Gastrocnemius medialis (tissue), 4 donors: Measurements from ENCODE around the gene DCD. TPM values are rescaled to one million over a fixed set of nuclear protein-coding genes. Genes with fewer than 3 reads are reported as not detected.

ENCODE experiments used
- ATAC-seq, 2 donors: fragments of 150-250 bp; one replicate each; pipeline ENCODE4 v1.9.1; 2016
- DNase-seq, 2 donors: peaks; one replicate each; pipeline ENCODE4 v3.0.0-alpha.2; 2019
- H3K27ac ChIP-seq, 4 donors: fragments of 200-600 bp; sonication (generic); 1 replicate in 1 of 4; 2 replicates in 3 of 4; pipeline ENCODE4 v1.5.1; 2016 to 2018; ENCODE audit warnings: mild to moderate bottlenecking in 2 of 4, moderate library complexity in 1 of 4
- H3K27me3 ChIP-seq, 3 donors: fragments of 200-600 bp; sonication (generic) in 2 of 3; 1 replicate in 1 of 3; 2 replicates in 2 of 3; pipeline versions ENCODE4 v1.5.1 to v1.6.0; 2016 to 2019; ENCODE audit warnings: mild to moderate bottlenecking in 1 of 3, moderate library complexity in 1 of 3
- H3K36me3 ChIP-seq, 2 donors: fragments of 200-600 bp; sonication (generic) in 1 of 2; one replicate each; pipeline ENCODE4 v1.5.1; 2017 to 2018
- H3K4me1 ChIP-seq, 2 donors: fragments of 200-600 bp; sonication (generic) in 1 of 2; one replicate each; pipeline ENCODE4 v1.5.1; 2016 to 2017; ENCODE audit warnings: mild to moderate bottlenecking in 2 of 2
- H3K4me3 ChIP-seq, 4 donors: fragments of 200-600 bp; sonication (generic) in 3 of 4; 1 replicate in 1 of 4; 2 replicates in 3 of 4; pipeline ENCODE4 v1.5.1; 2016 to 2019; ENCODE audit warnings: mild to moderate bottlenecking in 2 of 4
- H3K9me3 ChIP-seq, 3 donors: fragments of 200-600 bp; sonication (generic) in 2 of 3; 1 replicate in 1 of 3; 2 replicates in 2 of 3; pipeline ENCODE4 v1.5.1; 2016 to 2019
- CTCF ChIP-seq, 5 experiments: fragments of 450-650 bp in 3 of 5; fragments of 200-600 bp in 2 of 5; sonication (generic) in 2 of 5; IDR thresholded peaks in 4 of 5; conservative IDR thresholded peaks in 1 of 5; 1 replicate in 4 of 5; 2 replicates in 1 of 5; pipeline ENCODE4 v1.5.1; 2016 to 2019; ENCODE audit warnings: antibody characterized with exemption in 5 of 5, mild to moderate bottlenecking in 3 of 5, moderate library complexity in 3 of 5
- POLR2A ChIP-seq, 2 donors: fragments of 450-650 bp; IDR thresholded peaks; one replicate each; pipeline ENCODE4 v1.6.1; 2017; ENCODE audit warnings: antibody characterized with exemption in 2 of 2, mild to moderate bottlenecking in 2 of 2, moderate library complexity in 2 of 2
- in situ Hi-C, 4 donors: fragments of 200-750 bp; cut with MboI; loops; one replicate each; pipeline versions ENCODE4 v1.15.0 to v1.8.0; 2017; ENCODE audit warnings: low sequenced_read_pairs in 4 of 4
- intact Hi-C: fragments of 100-400 bp; cut with DNase I; formaldehyde crosslinking; loops from one replicate; pipeline ENCODE4 v1.15.1; 2023; ENCODE audit warnings: low total_unique reads
- total RNA-seq, 4 donors: library from RNA; depleted of rRNA; stranded (reverse); fragments of >200 nt; gene quantifications; one replicate each; pipeline versions ENCODE4 v1.1.0 to v1.2.3, GENCODE V29; 2016

Gene DCD
- total RNA-seq, 4 donors from 2014 or later = not detected

- DNase-seq (no peak), ATAC-seq (no peak)
- Histone ChIP-seq H3K4me3 (no peak overlapping the region), H3K36me3 (no peaks in the 10 kb centered on the region), H3K27me3 (no peaks in the 10 kb centered on the region), H3K9me3 (no peaks in the 10 kb centered on the region), H3K27ac (no peak overlapping the region), H3K4me1 (peaks cover 0 to 5% of the 10 kb centered on the region in 2 donors)
- intact Hi-C loops (no loop called here), in situ Hi-C loops (no loop called here)
- no peak for TF ChIP-seq POLR2A (IDR thresholded peaks at IDR 0.05)
- no peak for TF ChIP-seq CTCF (IDR thresholded peaks at IDR 0.05 in 4 of 5, conservative IDR thresholded peaks at IDR 0.05 in 1 of 5)
Observed at GRCh38 chr12:54608769-54609168, 39.4 kb downstream of the DCD start.

GRCh38 chr12:54608156-54608555 lies 40.0 kb downstream of the DCD start:
- no peak for ATAC-seq
- intact Hi-C loops = no loop called here
- TF ChIP-seq POLR2A (IDR thresholded peaks at IDR 0.05) (no peak), CTCF (IDR thresholded peaks at IDR 0.05 in 4 of 5, conservative IDR thresholded peaks at IDR 0.05 in 1 of 5) (no peak)

GRCh38 chr12:54606556-54606955 lies 41.6 kb downstream of the DCD start:
- Histone ChIP-seq H3K9me3 (no peaks in the 10 kb centered on the region), H3K4me3 (no peak overlapping the region), H3K27ac (no peak overlapping the region), H3K27me3 (no peaks in the 10 kb centered on the region), H3K36me3 (no peaks in the 10 kb centered on the region), H3K4me1 (no peaks in the 10 kb centered on the region)
- in situ Hi-C loops (no loop called here), intact Hi-C loops (no loop called here)
- DNase-seq (no peak), ATAC-seq (no peak)
- no peak for TF ChIP-seq CTCF (IDR thresholded peaks at IDR 0.05 in 4 of 5, conservative IDR thresholded peaks at IDR 0.05 in 1 of 5)
- TF ChIP-seq POLR2A (IDR thresholded peaks at IDR 0.05) = no peak

More at GRCh38 chr12:54608156-54608555, 40.0 kb downstream of the DCD start:
- Histone ChIP-seq H3K27ac (no peak overlapping the region), H3K4me1 (peaks cover 0 to 5% of the 10 kb centered on the region in 2 donors), H3K27me3 (no peaks in the 10 kb centered on the region), H3K36me3 (no peaks in the 10 kb centered on the region), H3K9me3 (no peaks in the 10 kb centered on the region), H3K4me3 (no peak overlapping the region)
- in situ Hi-C loops = no loop called here
- DNase-seq = no peak

- Histone ChIP-seq H3K27me3 (no peaks in the 10 kb centered on the region), H3K9me3 (no peaks in the 10 kb centered on the region), H3K4me3 (no peak overlapping the region), H3K27ac (no peak overlapping the region), H3K4me1 (no peaks in the 10 kb centered on the region), H3K36me3 (no peaks in the 10 kb centered on the region)
- TF ChIP-seq POLR2A (IDR thresholded peaks at IDR 0.05) (no peak), CTCF (IDR thresholded peaks at IDR 0.05 in 4 of 5, conservative IDR thresholded peaks at IDR 0.05 in 1 of 5) (no peak)
- in situ Hi-C loops = no loop called here
- intact Hi-C loops = no loop called here
- DNase-seq (no peak), ATAC-seq (no peak)
Observed at GRCh38 chr12:54605138-54605970, 42.8 kb downstream of the DCD start.
